GM12873 (cell line): ENCODE results near the gene NIPAL3.

Experiments used
- CTCF ChIP-seq: IDR thresholded peaks from 2 replicates; pipeline ENCODE4 v1.5.1; 2012; ENCODE audit warnings: low read depth, mild to moderate bottlenecking, moderate library complexity, low read length, control low read depth; ENCODE audit not compliant: insufficient read depth; ENCODE audit errors: missing control alignments

Gene NIPAL3

GRCh38 chr1:24410750-24411149 lies 4.9 kb upstream of the NIPAL3 start:
- no peak for TF ChIP-seq CTCF

GRCh38 chr1:24411963-24412362 lies 3.6 kb upstream of the NIPAL3 start:
- no peak for TF ChIP-seq CTCF

- TF ChIP-seq CTCF, result no peak
Measured at GRCh38 chr1:24412408-24412807, 3.2 kb upstream of the NIPAL3 start.

- no peak for TF ChIP-seq CTCF
Measured at GRCh38 chr1:24413350-24414163, 2.0 kb upstream of the NIPAL3 start, which contains the start of gene STPG1. TSS of gene STPG1 (minus strand) at chr1:24413782. CDS start at chr1:24401388, 12,394 bp downstream.

- TF ChIP-seq CTCF, result no peak
Measured at GRCh38 chr1:24414775-24415333, 748 bp upstream of the NIPAL3 start.

- TF ChIP-seq CTCF, result peak; percentile 1
Measured at GRCh38 chr1:24415910-24416665, 486 bp downstream of the NIPAL3 start.
